Caki2 (cell line): ENCODE results near the gene ZCCHC18. TPM values are rescaled to one million over a fixed set of nuclear protein-coding genes. Genes with fewer than 3 reads are reported as not detected.
"Not testable (repeated sequence)": the region's sequence is repeated elsewhere in the genome, so short reads cannot be mapped to it uniquely, and the experiment has no call there.

Experiments used
- DNase-seq: peaks from one replicate; pipeline ENCODE4 v3.0.0-alpha.2; 2015; ENCODE audit warnings: low read depth
- in situ Hi-C: cut with HindIII; loops from 2 replicates; pipeline ENCODE4 v1.10.0; 2016; ENCODE audit warnings: low sequenced_read_pairs, low pct_unique_long_range_greater_than_20kb, mixed read lengths
- total RNA-seq: library from RNA; depleted of rRNA; stranded (reverse); fragments of >200 nt; shearing (Covaris generic); gene quantifications from 2 replicates; pipeline ENCODE4 v1.2.3, GENCODE V29; 2014; ENCODE audit warnings: low replicate concordance; rRNA removed

Gene ZCCHC18
- 0.78 TPM in 1 of 2 replicates, not detected in the other for total RNA-seq

DNA sequence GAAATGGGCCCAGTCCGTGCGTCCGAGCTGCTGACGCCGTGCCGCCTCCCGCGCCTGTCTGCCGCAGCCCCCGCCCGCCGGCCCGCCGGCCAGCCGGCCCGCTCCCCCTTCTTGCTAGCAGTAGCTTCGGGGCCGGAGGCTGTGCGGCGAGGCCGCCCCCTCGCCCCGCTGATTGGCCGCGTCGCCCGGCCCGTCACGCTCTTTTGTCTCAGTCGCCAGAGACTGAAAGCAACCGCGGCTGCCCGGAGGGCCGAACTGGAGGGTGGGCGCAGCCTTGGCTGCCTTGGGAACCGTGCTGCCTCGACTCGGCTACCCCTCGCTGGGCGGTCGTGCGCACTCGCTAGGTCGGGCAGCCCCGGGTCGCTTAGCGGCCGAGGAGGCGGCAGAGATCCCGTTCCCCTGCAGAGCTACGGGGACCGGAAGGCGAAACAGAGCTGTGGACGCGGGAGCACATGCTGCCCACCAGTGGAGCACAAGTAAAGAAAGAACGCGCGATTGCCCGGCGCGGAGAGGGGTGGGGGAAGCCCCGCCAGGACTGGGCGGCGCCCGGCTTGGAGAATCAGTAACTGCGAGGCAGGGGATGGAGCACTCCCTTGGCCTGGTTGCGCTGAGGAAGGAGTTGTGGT is at the start of gene ZCCHC18:
TSS of gene ZCCHC18 (plus strand) at position 198 of the 626 bp plus-strand sequence. CDS start 1,589 bp downstream, outside the sequence.
- peak; percentile 76 for DNase-seq
- in situ Hi-C loops = no loop called here

DNA sequence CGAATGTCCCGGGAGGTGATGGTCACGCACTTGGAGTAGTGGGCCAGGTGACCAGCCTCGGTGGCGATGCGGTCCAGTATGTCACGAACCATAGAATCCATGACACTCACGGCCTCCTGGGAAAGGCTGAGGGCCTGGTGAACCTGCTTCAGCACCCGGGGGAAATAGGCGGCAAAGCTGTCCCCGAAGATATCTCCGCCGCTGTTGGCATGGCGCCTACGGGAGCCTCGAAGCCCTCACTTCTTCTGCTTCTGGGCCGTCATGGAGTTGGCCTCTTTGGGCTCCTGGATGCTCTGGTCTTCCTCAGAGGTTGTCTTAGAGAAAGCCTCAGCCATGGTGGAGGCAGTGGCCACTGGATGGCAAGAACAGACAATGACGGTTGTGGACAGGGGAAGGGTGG is 49.7 kb upstream of the ZCCHC18 start:
- DNase-seq, in situ Hi-C loops: not testable (repeated sequence)

DNA sequence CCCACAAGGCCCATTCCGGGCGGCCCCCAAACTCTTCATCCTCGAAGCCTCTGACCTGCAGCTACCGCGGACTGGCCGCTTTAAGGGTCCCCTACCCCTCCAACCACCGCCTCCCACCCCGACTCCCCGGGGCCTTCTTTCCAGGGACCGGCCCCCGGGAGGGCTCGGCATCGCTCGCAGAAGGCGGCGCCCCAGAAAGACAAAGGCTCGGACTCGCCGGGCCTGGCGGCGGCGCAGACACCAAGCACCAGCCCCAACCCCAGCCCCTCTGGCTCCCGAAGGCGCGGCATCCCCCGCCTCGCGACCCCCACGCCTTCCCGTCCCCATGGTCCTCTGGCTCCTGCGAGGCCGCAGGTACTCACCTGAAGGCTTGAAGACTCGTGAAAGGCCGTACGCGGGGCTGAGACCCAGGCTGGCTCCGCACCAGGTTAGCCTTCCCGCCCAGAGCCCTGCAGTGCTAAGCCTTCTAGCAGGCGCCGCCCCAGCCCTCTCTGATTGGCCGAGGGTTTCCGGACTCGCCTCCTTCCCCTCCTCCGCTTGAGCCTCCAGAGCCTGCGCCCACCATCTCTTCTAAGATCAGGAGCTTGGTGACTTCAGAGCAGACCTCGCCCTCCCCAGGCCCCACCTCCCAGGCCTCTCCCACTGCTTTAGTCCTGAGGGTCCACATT is 36.4 kb upstream of the ZCCHC18 start, which contains the start of gene TMSB15C:
TSS of gene TMSB15C (minus strand) at position 459 of the 668 bp plus-strand sequence.
- in situ Hi-C loops = not testable (repeated sequence)

DNA sequence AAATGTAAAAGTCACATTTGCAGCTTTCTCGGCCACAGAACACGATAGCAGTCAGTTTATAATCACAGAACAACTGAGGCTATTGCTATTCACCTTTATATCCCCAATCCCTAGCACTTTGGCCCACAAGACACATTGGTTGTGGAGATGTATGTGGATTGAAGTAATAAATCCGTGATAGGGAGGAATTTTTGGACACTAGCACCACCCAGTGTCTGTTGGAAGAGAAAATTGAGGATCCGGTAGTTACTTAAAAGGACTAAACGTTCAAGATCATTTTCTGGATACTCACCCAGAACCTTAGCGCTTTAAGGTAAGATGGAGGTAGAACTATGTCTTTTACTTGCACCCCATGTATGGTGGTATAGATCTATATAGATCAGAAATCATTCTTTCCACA is 34.5 kb upstream of the ZCCHC18 start:
- in situ Hi-C loops, DNase-seq: not testable (repeated sequence)

More for the DNA sequence above, 36.4 kb upstream of the ZCCHC18 start, which contains the start of gene TMSB15C:
- DNase-seq = not testable (repeated sequence)

DNA sequence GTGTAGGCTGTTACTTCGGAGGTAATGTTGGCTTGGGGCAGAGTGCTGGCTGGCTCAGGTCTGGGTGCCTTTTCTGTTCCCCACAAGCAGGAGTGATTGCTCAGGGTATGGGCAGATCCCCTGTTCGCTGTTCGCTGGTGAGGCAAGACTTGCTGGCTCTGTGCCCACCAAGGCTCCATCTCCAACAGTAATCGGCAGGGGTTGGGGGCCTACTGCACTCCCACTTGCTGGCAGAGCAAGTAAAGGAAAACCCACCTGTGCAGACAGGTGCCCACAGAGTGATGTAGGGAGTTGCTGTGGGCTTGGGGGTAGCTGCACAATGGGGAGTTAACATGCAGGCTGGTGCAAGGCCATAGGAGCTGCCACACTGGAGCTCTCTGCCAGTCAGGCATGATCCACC is 28.3 kb upstream of the ZCCHC18 start:
- in situ Hi-C loops = no loop called here
- no peak for DNase-seq

DNA sequence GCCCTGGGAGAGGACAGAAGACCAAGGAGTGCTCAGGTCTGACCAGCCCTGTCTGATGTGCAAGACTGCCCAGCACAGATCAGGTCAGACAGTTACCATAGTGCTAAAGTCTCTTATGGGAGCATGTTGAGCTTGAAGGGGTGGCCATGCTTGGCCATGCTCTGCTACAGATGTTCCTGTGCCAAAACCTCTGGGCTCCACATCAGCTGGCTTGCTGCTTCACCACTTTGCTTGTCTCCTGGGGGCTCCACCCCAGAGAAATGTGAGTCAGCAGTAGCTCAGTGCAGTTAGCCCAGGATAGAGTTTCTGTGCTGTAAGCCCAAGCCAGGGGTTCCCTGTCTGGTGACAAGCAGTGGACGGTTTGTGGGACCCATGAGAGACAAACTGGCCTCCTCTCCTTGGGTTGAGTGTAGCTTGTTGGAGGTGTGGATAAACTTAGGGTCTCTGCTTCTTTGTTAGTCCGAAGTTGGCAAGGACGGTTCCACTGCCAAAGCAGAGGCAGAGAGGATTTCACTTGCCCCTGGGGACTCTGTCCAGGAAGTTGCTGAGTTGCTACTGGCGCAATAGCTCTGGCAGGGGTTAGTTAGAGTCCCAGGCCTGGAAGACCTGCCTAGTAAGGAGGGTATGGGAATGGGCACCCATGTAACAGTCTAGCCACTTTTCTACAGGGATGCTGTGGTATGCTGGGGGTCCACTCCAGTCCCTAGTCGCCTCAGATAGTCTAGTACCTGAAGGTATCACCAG is 27.6 kb upstream of the ZCCHC18 start:
- in situ Hi-C loops = no loop called here
- no peak for DNase-seq

DNA sequence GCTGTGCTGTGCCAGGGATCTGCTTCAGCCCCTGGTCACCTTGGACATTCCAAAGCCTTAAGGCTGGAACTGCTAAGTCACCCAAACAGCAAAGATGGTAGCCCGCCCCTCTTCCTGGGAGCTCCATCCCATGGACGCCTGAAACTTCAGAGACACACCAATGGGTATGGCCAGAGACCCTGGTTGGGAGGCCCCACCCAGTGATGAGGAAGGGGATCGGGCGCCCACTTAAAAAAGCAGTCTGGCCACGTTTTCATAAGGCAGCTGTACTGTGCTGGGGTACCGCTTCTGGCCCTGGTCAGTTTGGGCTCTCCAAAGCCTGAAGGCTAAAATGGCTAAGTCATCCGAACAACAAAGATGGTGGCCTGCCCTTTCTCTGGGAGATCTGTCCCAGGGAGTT is 26.8 kb upstream of the ZCCHC18 start:
- DNase-seq = no peak
- in situ Hi-C loops = no loop called here

DNA sequence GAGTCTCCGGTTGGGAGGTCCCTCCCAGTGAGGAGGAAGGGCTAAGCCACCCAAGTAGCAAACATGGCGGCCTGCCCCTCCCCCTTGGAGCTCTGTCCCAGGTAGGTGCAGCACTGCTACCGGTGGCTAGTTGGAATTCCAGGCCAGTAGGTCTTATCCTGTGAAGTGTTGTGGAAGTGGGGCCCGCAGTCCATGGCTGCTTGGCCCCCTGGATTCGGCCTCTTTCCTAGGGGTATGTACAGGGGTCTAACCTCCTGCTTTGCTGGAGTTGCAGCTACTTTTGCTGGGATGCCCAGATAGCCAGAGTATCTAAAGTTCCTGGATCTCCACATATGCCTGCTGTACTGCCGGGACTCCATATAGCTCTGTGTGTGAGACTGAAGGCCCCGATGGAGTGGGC is 26.4 kb upstream of the ZCCHC18 start:
- in situ Hi-C loops = no loop called here
- DNase-seq = no peak

DNA sequence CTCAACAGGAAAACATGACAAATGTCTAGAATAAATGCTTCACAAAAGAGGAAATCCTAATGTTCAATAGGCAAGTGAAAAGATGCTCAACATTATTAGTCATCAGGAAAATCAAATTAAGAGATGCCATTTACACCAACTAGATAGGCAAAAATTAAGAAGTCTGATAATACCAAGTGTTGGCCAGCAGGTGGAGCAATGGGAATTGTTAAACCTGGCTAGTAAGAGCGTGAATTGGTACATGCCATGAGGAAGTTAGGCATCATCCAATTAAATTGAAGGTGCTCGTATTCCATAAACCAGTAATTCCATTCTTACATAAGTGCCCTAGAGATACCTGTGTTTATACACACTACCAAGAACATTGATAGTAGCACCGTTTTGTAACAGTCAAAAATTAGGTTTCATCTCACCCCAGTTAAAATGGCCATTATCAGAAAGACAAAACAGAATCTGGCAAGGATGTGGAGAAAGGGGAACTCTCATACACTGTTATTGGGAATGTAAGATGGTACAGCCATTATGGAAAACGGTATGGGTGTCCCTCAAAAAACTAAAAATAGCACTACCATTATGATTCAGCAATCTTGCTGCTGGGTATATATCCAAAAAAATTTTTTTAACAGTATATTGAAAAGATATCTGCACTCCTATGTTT is 14.0 kb upstream of the ZCCHC18 start:
- in situ Hi-C loops = no loop called here
- peak; percentile 52 for DNase-seq

DNA sequence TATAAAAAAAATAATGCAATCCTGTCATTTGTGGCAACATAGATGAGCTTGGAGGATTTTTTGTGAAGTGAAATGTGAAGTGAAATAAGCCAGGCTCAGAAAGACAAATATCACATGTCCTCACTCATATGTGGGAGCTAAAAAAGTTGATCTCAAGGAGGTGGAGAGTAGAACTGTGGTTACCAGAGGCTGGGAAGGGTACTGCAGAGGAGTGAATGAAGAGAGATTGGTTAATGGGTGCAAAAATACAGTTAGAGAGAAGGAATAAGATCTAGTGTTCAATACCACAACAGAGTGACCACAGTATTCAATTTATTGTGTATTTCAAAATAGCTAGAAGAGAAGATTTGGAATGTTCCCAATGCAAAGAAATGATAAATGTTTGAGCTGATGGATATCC is 13.4 kb upstream of the ZCCHC18 start:
- DNase-seq = no peak
- in situ Hi-C loops = no loop called here

DNA sequence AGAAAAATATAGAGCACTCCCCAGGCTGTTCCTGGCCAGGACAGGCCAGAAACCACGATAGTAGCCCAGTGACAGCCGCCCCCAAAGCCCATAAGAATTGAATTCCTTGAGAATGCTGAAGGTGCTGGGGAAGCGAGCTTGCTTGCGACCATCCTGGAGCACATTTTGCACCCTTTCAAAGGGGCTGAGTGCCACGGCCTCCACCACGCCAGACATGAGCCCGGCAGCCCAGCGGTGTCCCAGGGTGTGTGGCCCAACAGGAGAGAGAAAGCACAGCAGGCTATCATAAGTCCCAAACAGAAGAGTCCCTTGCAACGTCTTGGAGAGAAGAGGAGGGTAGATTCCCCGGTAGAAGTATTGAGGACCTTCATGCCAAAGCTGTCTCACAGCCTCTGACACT is 7.6 kb upstream of the ZCCHC18 start:
- no peak for DNase-seq
- in situ Hi-C loops = no loop called here

DNA sequence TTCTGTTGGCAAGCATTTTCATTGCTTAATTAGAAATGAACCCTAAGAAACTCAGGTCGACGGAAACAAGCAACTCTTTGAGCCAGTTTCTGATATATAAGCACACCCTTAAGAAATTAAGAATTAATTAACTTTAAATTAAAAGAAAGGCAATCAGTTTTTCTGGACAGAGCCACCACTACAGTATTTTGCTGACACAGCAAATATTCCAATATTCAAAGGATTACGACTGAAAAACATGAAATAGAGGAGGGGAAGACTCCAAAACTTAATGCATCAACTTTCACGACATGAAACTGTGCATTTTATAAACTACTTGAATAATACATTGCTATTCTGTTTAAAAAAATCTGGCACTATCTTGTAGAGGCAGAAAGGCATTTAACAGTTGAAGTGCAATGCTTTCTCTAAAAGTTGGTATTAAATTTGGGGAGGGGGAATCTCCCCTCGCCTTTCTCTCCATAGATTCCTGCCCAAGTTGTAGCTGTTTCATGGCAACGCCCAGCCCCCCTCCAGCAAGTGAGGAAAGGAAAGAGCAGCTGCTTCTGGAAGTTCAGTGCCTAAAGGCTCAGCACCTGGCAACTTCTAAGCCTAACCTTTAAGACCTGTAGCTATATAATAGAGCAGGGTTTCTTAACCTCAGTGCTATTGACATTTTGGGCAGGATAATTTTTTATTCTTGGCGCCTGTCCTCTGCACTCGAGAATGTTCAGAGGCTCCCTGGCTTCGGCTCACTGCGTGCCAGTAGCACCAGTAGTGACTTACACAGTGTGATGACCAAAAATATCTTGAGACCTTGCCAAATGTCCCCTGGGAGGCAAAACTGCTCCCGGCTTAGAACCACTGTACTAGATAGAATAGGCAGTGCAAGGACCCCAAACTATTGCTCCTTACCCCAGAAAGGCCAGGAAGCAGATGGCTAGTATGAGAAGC is 6.7 kb upstream of the ZCCHC18 start:
- DNase-seq = no peak
- in situ Hi-C loops = no loop called here

DNA sequence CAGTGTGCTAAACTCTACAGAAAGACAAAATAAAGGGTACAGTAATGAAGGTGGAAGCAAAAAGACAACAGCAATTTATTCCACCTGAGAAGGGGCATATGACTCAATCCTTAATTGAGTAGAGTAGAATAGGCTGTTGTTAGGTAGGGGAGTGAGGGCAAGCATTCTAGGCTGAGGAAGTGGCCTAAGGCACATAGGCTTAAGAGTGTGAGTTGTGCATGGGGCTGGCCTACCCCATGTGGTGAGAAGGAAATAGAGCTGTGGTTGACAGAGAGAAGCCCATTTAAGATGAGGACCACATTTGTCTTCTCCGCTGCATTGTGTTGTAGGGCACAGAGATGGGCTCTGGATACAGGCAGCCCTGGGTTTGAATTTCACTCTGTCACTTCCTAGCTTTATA is 3.4 kb upstream of the ZCCHC18 start:
- no peak for DNase-seq
- in situ Hi-C loops = no loop called here

DNA sequence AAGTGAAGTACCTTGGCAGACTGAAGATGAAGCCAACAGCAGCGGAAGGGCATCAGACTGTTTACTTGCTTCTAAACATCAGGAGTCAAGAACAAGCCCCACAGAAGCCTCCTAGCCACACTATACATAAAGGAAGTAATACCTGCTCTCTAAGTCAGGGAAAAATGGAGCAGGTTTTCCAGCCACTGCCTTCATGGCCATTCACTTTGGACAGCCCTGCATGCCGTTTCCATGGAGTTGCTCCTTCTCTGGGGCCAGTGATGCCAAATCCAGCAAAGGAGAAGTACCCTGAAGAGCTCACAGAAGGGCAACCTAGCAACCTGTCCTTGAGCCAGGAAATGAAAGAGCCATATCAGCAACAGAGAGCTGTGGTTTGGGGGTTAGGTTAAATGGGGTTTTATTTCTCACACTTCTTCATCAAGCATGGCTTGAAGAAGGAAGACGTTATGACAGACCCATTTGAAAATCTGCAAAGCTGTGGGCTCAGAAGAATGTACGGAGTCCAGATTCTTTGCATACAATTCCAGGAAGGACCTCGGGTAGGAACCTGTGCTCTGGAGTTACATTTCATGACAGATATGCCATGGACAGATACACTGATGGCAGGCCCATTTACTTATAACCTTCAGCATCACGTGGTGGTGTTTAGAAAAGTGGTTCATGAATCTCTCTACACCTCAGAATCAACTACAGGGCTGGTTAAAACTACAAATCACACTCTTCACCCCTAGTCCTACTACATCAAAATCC is 1.7 kb upstream of the ZCCHC18 start:
- DNase-seq, in situ Hi-C loops: not testable (repeated sequence)

DNA sequence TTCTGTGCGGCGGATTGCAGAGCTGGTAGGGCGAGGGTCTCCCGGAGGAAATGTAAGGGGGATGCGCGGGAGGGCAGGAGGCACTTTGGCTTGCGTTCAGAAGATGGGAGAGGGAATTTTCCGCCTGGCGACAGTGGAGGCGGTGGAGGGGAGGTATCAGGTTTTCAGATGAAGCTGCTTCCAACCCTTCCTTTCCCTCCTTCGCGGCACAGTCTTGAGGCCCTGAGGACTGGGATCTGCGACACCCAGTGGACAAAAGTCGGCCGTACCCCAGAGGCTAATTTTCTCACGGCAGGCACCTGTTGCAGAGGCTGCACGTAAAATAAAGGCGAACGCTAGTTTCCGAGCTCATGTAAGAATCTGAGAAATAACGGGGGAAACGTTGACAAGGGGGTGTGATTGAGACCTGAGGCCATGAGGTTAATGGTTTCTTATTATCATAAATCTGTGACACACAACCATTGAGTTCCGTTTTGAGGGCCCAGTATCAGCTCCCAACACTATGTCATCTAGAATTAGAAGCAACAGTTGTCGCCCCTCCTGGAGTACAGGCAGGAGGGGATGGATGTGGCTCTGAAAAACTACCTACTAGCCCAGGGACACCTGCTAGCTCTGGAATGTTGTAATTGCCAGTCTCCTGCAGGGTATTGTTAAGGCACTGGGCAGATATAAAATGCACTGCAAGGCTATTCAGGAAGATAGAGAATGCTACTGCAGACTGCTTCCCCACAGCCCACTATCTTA is 1.1 kb downstream of the ZCCHC18 start:
- in situ Hi-C loops = no loop called here
- peak; percentile 58 for DNase-seq

DNA sequence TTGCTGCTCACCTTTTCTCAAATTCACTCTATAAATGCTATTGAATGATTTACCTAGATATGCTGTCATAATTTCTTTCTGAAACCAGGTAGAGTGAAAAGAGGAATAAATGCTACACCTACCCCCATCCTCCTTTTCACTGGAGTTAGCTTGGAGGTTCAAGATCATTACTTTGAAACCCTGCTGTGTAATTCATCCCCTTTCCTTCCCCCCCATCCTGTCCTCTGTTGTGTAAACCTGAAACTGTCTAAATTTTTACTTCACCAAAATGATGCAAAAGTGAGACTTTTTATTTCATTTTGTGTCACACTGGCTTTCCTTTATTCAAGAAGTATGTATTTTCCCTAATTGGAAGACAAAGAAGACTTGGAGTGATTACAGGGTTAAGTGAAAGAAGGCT is 5.4 kb downstream of the ZCCHC18 start:
- in situ Hi-C loops = no loop called here
- DNase-seq = no peak
